RWPE2 (cell line): ENCODE results near the gene UCK2.

Experiments
- ATAC-seq: fragments of 200-7000 bp; cut with Tn5 transposase; 3 replicates; pipeline ENCODE4 v1.9.1; 2021; ENCODE audit warnings: low read depth
- DNase-seq: peaks from one replicate; pipeline ENCODE4 v3.0.0-alpha.2; 2020; ENCODE audit warnings: low spot score
- H3K27ac ChIP-seq: fragments of 450-650 bp; 2 replicates; pipeline ENCODE4 v1.5.1; 2017; ENCODE audit warnings: mild to moderate bottlenecking; ENCODE audit not compliant: poor library complexity, severe bottlenecking
- H3K27me3 ChIP-seq: fragments of 250-450 bp; sonication (Bioruptor Pico); 2 replicates; pipeline ENCODE4 v1.5.1; 2021; ENCODE audit warnings: mild to moderate bottlenecking, moderate library complexity; ENCODE audit not compliant: insufficient read depth, poor library complexity, severe bottlenecking
- H3K36me3 ChIP-seq: fragments of 250-450 bp; sonication (Bioruptor Pico); 2 replicates; pipeline ENCODE4 v1.5.1; 2020; ENCODE audit warnings: low read depth, mild to moderate bottlenecking, moderate library complexity
- H3K4me1 ChIP-seq: fragments of 250-450 bp; sonication (Bioruptor Pico); 2 replicates; pipeline ENCODE4 v1.5.1; 2021; ENCODE audit warnings: mild to moderate bottlenecking, moderate library complexity; ENCODE audit not compliant: insufficient read depth, poor library complexity, severe bottlenecking
- H3K4me3 ChIP-seq: fragments of 250-450 bp; sonication (Bioruptor Pico); 2 replicates; pipeline ENCODE4 v1.5.1; 2021; ENCODE audit warnings: mild to moderate bottlenecking, moderate library complexity; ENCODE audit not compliant: severe bottlenecking
- H3K9me3 ChIP-seq: fragments of 250-450 bp; sonication (Bioruptor Pico); 2 replicates; pipeline ENCODE4 v1.5.1; 2021; ENCODE audit warnings: mild to moderate bottlenecking, moderate library complexity; ENCODE audit not compliant: severe bottlenecking
- TF ChIP-seq, protein P1 (sequence below): fragments of 450-650 bp; IDR thresholded peaks from one replicate; pipeline ENCODE4 v1.5.1; 2017; ENCODE audit warnings: mild to moderate bottlenecking, moderate library complexity; ENCODE audit not compliant: poor library complexity, severe bottlenecking

Gene UCK2

DNA sequence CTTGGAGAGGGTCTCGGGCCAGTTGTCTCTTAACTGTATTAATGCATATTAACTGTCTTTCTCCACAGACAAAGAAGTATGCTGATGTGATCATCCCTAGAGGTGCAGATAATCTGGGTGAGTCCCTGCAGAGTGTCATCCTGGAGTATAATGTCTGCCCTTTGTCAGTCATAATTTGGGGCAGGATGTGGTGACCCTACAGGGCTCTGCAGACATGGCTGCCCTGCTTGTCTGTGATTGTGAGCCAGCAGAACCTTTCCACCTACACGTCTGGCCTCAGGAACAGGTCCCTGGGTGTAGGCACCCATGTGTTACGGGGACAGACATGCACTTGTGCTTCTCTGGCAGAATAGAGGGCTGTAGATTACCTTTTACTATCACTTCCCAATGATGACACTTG is 78.4 kb downstream of the UCK2 start:
- DNase-seq (no peak), ATAC-seq (no peak)
- H3K27me3 ChIP-seq, result no peaks in the 10 kb centered on the region
- TF ChIP-seq, protein P1, sequence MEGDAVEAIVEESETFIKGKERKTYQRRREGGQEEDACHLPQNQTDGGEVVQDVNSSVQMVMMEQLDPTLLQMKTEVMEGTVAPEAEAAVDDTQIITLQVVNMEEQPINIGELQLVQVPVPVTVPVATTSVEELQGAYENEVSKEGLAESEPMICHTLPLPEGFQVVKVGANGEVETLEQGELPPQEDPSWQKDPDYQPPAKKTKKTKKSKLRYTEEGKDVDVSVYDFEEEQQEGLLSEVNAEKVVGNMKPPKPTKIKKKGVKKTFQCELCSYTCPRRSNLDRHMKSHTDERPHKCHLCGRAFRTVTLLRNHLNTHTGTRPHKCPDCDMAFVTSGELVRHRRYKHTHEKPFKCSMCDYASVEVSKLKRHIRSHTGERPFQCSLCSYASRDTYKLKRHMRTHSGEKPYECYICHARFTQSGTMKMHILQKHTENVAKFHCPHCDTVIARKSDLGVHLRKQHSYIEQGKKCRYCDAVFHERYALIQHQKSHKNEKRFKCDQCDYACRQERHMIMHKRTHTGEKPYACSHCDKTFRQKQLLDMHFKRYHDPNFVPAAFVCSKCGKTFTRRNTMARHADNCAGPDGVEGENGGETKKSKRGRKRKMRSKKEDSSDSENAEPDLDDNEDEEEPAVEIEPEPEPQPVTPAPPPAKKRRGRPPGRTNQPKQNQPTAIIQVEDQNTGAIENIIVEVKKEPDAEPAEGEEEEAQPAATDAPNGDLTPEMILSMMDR, result no peak
- peaks cover 69% of the 10 kb centered on the region for H3K36me3 ChIP-seq
- no peaks in the 10 kb centered on the region for H3K9me3 ChIP-seq
- no peak overlapping the region for H3K4me3 ChIP-seq
- no peak overlapping the region for H3K27ac ChIP-seq
- peaks cover 23% of the 10 kb centered on the region for H3K4me1 ChIP-seq

DNA sequence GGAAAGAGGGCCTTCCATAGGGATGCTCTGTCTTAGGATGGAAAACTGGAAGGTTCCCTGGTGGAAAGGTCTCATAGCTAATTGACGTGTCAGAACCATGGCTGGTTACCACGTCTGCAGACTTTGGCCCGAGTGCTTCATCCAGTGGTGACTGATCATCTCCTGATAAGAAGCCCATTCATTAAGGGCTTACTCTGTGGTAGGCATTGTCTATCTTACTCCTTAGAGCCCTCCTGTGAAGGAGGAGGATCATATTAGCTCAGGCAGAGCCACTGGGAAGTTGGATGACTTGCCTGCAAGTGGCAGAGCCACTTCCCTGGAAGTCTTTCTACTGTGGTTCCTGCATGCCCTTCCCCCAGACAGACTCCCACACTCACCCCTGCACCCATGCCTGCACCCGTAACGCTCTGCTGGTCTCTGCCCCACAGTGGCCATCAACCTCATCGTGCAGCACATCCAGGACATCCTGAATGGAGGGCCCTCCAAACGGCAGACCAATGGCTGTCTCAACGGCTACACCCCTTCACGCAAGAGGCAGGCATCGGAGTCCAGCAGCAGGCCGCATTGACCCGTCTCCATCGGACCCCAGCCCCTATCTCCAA is 79.9 kb downstream of the UCK2 start:
- no peak overlapping the region for H3K27ac ChIP-seq
- H3K9me3 ChIP-seq, result no peaks in the 10 kb centered on the region
- ATAC-seq, result no peak
- H3K27me3 ChIP-seq, result no peaks in the 10 kb centered on the region
- no peak for DNase-seq
- TF ChIP-seq, protein P1, result no peak
- peaks cover 16% of the 10 kb centered on the region for H3K4me1 ChIP-seq
- H3K4me3 ChIP-seq, result no peak overlapping the region
- peaks cover 65% of the 10 kb centered on the region for H3K36me3 ChIP-seq

DNA sequence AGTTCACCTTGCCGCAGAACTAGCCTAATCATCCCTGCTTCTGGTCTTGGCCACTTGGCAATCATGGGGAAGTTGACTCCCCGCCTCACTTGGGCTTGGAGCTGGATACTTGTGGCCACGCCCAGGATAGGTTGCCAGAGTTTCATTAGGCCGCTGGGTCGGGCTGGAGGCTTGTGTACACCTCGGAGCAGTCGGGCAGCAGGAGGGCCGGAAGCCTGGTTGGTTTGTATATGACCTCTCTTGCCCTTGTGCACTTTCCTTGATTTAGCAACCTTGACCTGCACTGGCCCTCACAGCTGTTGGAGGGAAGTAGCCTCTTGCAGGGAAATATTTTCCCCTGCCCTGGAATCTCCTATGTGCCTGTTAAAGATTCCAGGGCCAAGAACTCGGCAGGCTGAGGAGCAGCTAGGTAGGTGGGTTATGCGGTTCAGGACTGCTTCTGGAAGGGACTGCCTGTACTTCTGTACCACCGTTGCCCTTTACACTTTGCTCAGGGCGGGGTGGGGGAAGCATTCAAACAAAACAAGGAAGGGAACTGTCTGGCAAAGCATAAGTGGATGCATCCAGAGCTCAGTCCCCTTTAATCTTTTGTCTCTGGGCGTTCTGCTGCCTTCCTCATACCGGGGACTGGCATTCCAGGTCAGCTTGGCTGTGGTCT is 83.5 kb downstream of the UCK2 start:
- Histone ChIP-seq H3K9me3 (no peaks in the 10 kb centered on the region), H3K4me3 (no peak overlapping the region), H3K36me3 (peaks cover 40% of the 10 kb centered on the region), H3K27me3 (no peaks in the 10 kb centered on the region), H3K27ac (no peak overlapping the region), H3K4me1 (no peaks in the 10 kb centered on the region)
- TF ChIP-seq, protein P1, result no peak
- DNase-seq, result peak; percentile 57
- ATAC-seq, result no peak

DNA sequence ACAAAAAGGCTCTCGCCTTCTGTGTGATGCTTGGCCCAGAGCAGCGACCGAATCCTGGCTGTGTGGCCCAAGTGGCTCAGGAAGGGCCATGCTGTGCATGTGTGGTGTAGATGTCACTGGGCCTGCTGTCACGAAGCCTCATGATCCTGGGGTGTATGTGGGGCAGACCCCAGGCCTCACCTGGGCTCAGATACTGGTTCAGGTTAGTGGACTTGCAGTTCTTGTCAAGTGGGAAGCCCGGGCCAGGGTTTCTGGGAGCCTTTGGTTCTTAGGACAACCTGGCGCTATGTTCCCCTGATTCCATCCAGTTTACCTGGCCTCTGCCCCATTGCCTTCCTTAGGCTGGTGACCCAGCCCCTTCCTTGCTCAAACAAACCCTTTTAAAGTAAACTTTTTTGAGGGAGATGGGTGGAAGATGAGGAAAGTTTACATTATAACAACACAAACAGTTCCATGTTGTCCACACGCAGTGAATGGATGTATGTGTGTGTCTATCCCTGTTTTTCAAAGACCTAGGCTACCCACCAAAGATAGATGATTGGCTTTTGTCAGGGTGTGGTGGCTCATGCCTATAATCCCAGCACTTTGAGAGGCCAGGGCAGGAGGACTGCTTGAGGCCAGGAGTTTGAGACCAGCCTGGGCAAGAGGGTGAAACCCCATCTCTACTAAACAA is 84.3 kb downstream of the UCK2 start:
- Histone ChIP-seq H3K36me3 (peaks cover 32% of the 10 kb centered on the region), H3K27me3 (no peaks in the 10 kb centered on the region), H3K27ac (no peak overlapping the region), H3K4me3 (no peak overlapping the region), H3K4me1 (no peaks in the 10 kb centered on the region), H3K9me3 (no peaks in the 10 kb centered on the region)
- ATAC-seq, result no peak
- DNase-seq, result peak; percentile 34
- TF ChIP-seq, protein P1, result no peak
